CD8-positive, alpha-beta memory T cell (primary cell): Measurements from ENCODE around the gene KAZN. TPM values are rescaled to one million over a fixed set of nuclear protein-coding genes. Genes with fewer than 3 reads are reported as not detected.

Experiments used
- CTCF ChIA-PET: fragments of 350-600 bp; sonication (Branson Sonifier 250); formaldehyde crosslinking; loops from one replicate; lab custom pipeline; 2021; ENCODE audit warnings: antibody characterized with exemption; lab: Charles Lee
- POLR2A ChIA-PET: fragments of 350-600 bp; sonication (Branson Sonifier 250); formaldehyde crosslinking; loops from one replicate; lab custom pipeline; 2021; ENCODE audit warnings: antibody characterized with exemption; lab: Charles Lee
- DNase-seq, 5 donors: peaks; one replicate each; pipeline versions ENCODE4 v3.0.0 to v3.0.0-alpha.2; 2020 to 2022; ENCODE audit warnings: mixed read lengths in 1 of 5
- H3K27ac ChIP-seq: one replicate; pipeline ENCODE4 v1.7.0; 2013; ENCODE audit warnings: low read depth, mild to moderate bottlenecking, low read length, moderate library complexity
- H3K27me3 ChIP-seq: 2 replicates; pipeline ENCODE4 v1.7.0; 2013; ENCODE audit warnings: low read length, mild to moderate bottlenecking; ENCODE audit not compliant: insufficient read depth, poor library complexity, severe bottlenecking
- H3K36me3 ChIP-seq: 2 replicates; pipeline ENCODE4 v1.7.0; 2013; ENCODE audit warnings: mild to moderate bottlenecking, low read length, moderate library complexity; ENCODE audit not compliant: insufficient read depth
- H3K4me1 ChIP-seq: 2 replicates; pipeline ENCODE4 v1.7.0; 2013; ENCODE audit warnings: mild to moderate bottlenecking, low read length, moderate library complexity; ENCODE audit not compliant: insufficient read depth
- H3K4me3 ChIP-seq: 2 replicates; pipeline ENCODE4 v1.7.0; 2013; ENCODE audit warnings: mild to moderate bottlenecking, low read length
- H3K9me3 ChIP-seq: 2 replicates; pipeline ENCODE4 v1.7.0; 2013; ENCODE audit warnings: mild to moderate bottlenecking, low read length
- H3K27ac Mint-ChIP-seq, 8 donors: one replicate each; pipeline ENCODE4 v1.8.0; 2020 to 2021; ENCODE audit warnings: mixed read lengths in 8 of 8, mild to moderate bottlenecking in 6 of 8, inconsistent platforms in 3 of 8, moderate library complexity in 3 of 8
- H3K27me3 Mint-ChIP-seq, 2 donors: one replicate each; pipeline ENCODE4 v1.8.0; 2020 to 2021; ENCODE audit warnings: mixed read lengths in 2 of 2, mild to moderate bottlenecking in 1 of 2, moderate library complexity in 1 of 2
- H3K36me3 Mint-ChIP-seq, 3 donors: one replicate each; pipeline ENCODE4 v1.8.0; 2020 to 2021; ENCODE audit warnings: mixed read lengths in 3 of 3, inconsistent platforms in 1 of 3, mild to moderate bottlenecking in 1 of 3
- H3K4me1 Mint-ChIP-seq, 3 donors: one replicate each; pipeline ENCODE4 v1.8.0; 2020 to 2021; ENCODE audit warnings: mixed read lengths in 3 of 3, inconsistent platforms in 1 of 3, mild to moderate bottlenecking in 1 of 3
- H3K4me3 Mint-ChIP-seq, 7 donors: one replicate each; pipeline ENCODE4 v1.8.0; 2020 to 2021; ENCODE audit warnings: mixed read lengths in 7 of 7, mild to moderate bottlenecking in 6 of 7, moderate library complexity in 4 of 7, inconsistent platforms in 2 of 7
- H3K9me3 Mint-ChIP-seq, 5 donors: one replicate each; pipeline ENCODE4 v1.8.0; 2020 to 2022; ENCODE audit warnings: mixed read lengths in 5 of 5, mild to moderate bottlenecking in 3 of 5, moderate library complexity in 2 of 5, inconsistent platforms in 1 of 5
- polyA plus RNA-seq: library from polyadenylated mRNA; unstranded; fragments of 300-500 nt; fragmentation: Illumina TruSeq; gene quantifications from one replicate; pipeline ENCODE4 v1.2.3, GENCODE V29; 2021
- total RNA-seq, 2 experiments: library from RNA; stranded (reverse); gene quantifications; one replicate each; pipeline ENCODE4 v1.2.3, GENCODE V29; 2021

KAZN gene
- total and polyA plus RNA-seq, 3 experiments from 2014 or later, result 0.15 to 0.35 (median 0.18) TPM

DNA sequence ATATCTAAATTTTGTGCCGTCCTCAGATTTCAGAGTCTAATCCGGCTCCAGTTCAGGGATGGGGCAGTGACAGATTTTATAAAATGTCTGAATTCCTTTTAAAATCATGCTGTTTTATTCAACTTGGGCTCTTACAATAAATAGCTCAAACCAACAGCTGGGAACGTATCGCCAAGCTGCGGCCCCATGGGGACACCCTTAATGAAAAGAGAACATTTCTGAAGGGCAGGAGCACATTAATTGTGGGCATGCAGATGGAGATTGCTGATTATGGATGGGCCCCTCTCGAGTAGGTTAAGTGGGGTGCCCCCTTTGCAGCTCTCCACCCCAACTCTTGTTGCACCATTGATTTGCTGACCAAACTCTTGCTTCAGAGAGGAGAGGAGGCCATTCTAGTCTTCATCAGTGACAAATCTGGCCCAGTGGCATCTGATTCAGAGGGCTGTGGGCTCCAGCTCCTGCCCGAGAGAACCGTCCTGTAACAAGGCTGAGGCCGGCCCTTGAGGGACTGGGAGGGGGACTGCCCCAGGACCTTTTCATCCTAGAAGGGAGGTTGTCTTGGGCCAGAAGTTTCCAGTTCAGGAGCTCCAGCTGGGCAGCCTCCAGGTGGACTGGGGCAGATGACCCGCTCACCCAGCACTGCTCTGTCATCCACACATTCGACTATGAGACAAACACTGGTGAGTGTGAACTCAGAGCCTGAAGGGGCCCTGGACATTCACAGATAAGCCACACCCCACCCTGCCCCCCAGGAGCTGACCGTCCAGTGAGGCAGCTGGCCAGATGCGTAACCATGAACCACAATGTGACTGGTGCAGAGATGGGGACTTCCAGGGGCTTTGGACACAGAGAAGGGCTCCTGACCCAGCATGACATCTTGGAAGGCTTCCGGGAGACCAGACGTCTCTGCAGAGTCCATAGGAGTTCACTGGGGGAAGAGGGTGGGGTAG is 500.0 kb downstream of the KAZN start:
- Histone ChIP-seq H3K27ac (no peak overlapping the region), H3K27me3 (peaks cover 9% of the 10 kb centered on the region), H3K36me3 (no peaks in the 10 kb centered on the region), H3K4me1 (no peaks in the 10 kb centered on the region), H3K4me3 (no peak overlapping the region), H3K9me3 (no peaks in the 10 kb centered on the region)
- Mint-ChIP-seq H3K36me3 (no peaks in the 10 kb centered on the region), H3K27ac (peak overlapping the region in 2 of 8 donors; percentile 33 to 36), H3K4me3 (no peak overlapping the region), H3K4me1 (peaks cover 2 to 16% (median 13%) of the 10 kb centered on the region in 3 donors), H3K9me3 (no peaks in the 10 kb centered on the region), H3K27me3 (peaks cover 22 to 37% of the 10 kb centered on the region in 2 donors)
- ChIA-PET CTCF (interaction anchor here (1.2 kb wide), 1 partner anchor 13 kb away, joined by 3 read pairs; no protein-coding TSS in a partner anchor), POLR2A (no interaction called here)
- peak in 1 of 5 donors; percentile 39 for DNase-seq

GRCh38 chr1:15099441-15100120 is 501.1 kb downstream of the KAZN start:
- DNase-seq, result peak in 1 of 5 donors; percentile 18
- H3K27ac Mint-ChIP-seq, result no peak overlapping the region
- peaks cover 18 to 38% of the 10 kb centered on the region in 2 donors for H3K27me3 Mint-ChIP-seq
- H3K9me3 Mint-ChIP-seq, result peaks cover 0 to 1% (median 0%) of the 10 kb centered on the region in 5 donors
- ChIA-PET CTCF (interaction anchor here (1.4 kb wide), 1 partner anchor 12 kb away, joined by 4 read pairs; no protein-coding TSS in a partner anchor), POLR2A (no interaction called here)
- Histone ChIP-seq H3K27ac (no peak overlapping the region), H3K36me3 (no peaks in the 10 kb centered on the region), H3K4me1 (no peaks in the 10 kb centered on the region), H3K9me3 (no peaks in the 10 kb centered on the region), H3K27me3 (peaks cover 9% of the 10 kb centered on the region), H3K4me3 (no peak overlapping the region)
- H3K36me3 Mint-ChIP-seq, result no peaks in the 10 kb centered on the region
- H3K4me3 Mint-ChIP-seq, result no peak overlapping the region
- peaks cover 2 to 16% (median 13%) of the 10 kb centered on the region in 3 donors for H3K4me1 Mint-ChIP-seq

GRCh38 chr1:15100121-15100879 is 501.8 kb downstream of the KAZN start:
- ChIA-PET POLR2A (no interaction called here), CTCF (interaction anchor here (1.4 kb wide), 1 partner anchor 13 kb away, joined by 4 read pairs; no protein-coding TSS in a partner anchor)
- H3K27me3 Mint-ChIP-seq, result peaks cover 18 to 40% of the 10 kb centered on the region in 2 donors
- peaks cover 2 to 16% (median 13%) of the 10 kb centered on the region in 3 donors for H3K4me1 Mint-ChIP-seq
- H3K27ac Mint-ChIP-seq, result no peak overlapping the region
- H3K27ac ChIP-seq, result no peak overlapping the region
- H3K4me3 ChIP-seq, result no peak overlapping the region
- H3K9me3 Mint-ChIP-seq, result peaks cover 0 to 4% (median 1%) of the 10 kb centered on the region in 5 donors
- H3K36me3 Mint-ChIP-seq, result no peaks in the 10 kb centered on the region
- no peaks in the 10 kb centered on the region for H3K36me3 ChIP-seq
- H3K27me3 ChIP-seq, result peaks cover 9% of the 10 kb centered on the region
- no peak overlapping the region for H3K4me3 Mint-ChIP-seq
- H3K9me3 ChIP-seq, result no peaks in the 10 kb centered on the region
- DNase-seq, result peak; percentile 3 to 57 (median 18)
- no peaks in the 10 kb centered on the region for H3K4me1 ChIP-seq

DNA sequence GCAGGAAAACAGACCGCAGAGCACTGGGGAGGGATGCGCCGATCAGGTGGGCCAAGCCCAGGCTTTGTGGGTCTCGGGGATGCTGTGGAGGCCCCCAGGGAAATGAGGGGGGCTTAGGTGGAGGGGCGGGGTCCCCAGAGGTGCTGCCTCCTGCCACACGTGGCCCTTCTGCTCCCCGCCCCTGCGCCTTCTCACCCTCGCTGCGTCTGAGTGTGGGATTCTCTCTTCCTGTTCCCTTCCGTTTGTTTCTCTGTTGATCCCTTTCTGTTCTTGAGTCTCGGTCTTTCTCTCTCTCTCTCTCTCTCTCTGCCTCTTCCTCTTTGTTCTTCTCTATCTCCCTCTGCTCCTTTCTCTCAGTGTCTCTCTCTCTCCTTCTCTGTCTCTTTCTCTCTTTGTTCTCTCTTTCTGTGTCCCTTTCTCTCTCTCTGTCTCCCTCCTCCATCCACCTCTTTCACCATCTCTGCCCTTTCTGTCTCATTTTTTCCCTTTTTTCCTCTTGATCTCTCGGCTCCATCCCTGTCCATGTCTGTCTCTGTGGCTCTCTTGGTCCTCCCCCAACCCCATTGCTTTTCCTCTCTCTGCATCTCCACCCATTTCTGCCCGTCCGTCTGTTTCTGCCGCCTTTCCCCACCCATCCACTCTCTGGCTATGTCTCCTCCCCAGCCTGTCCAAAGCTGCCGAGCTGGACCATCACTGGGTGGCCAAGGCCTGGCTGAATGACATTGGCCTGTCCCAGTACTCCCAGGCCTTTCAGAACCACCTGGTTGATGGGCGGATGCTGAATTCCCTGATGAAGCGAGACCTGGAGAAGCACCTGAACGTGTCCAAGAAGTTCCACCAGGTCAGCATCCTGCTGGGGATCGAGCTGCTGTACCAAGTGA is 502.6 kb downstream of the KAZN start:
- ChIA-PET CTCF (no interaction called here), POLR2A (no interaction called here)
- Histone ChIP-seq H3K27me3 (peaks cover 9% of the 10 kb centered on the region), H3K36me3 (no peaks in the 10 kb centered on the region), H3K4me1 (no peaks in the 10 kb centered on the region), H3K9me3 (no peaks in the 10 kb centered on the region), H3K27ac (no peak overlapping the region), H3K4me3 (no peak overlapping the region)
- Mint-ChIP-seq H3K9me3 (peaks cover 0 to 5% (median 1%) of the 10 kb centered on the region in 5 donors), H3K4me3 (no peak overlapping the region), H3K4me1 (peaks cover 2 to 16% (median 13%) of the 10 kb centered on the region in 3 donors), H3K36me3 (no peaks in the 10 kb centered on the region), H3K27ac (peak overlapping the region in 1 of 8 donors; percentile 38), H3K27me3 (peaks cover 18 to 40% of the 10 kb centered on the region in 2 donors)
- peak in 1 of 5 donors; percentile 23 for DNase-seq

DNA sequence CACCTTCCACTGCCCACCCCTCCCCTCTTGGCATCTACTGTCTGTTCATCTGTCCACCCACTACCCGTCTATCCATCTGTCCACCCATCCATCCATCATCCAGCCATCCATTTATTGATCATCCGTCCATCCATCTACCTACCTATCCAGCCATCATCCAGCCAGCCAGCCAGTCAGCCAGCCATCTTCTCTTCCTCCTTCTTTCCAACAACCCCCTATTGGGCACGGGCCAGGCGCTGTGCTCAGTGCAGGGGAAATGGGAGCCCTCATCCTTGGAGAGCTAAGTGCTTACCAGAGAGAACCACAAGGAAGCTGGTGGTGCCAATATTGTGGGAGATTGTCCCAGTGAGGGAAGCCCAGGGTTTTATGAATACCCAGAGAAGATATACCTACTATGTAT is 503.3 kb downstream of the KAZN start:
- CTCF ChIA-PET, result no interaction called here
- peaks cover 2 to 16% (median 13%) of the 10 kb centered on the region in 3 donors for H3K4me1 Mint-ChIP-seq
- H3K27ac Mint-ChIP-seq, result no peak overlapping the region
- H3K9me3 Mint-ChIP-seq, result peaks cover 0 to 5% (median 1%) of the 10 kb centered on the region in 5 donors
- peaks cover 20 to 40% of the 10 kb centered on the region in 2 donors for H3K27me3 Mint-ChIP-seq
- DNase-seq, result no peak
- H3K36me3 Mint-ChIP-seq, result no peaks in the 10 kb centered on the region
- POLR2A ChIA-PET, result no interaction called here
- H3K27me3 ChIP-seq, result peaks cover 9% of the 10 kb centered on the region
- H3K9me3 ChIP-seq, result no peaks in the 10 kb centered on the region
- no peak overlapping the region for H3K4me3 Mint-ChIP-seq
- H3K4me3 ChIP-seq, result no peak overlapping the region
- no peak overlapping the region for H3K27ac ChIP-seq
- no peaks in the 10 kb centered on the region for H3K4me1 ChIP-seq
- H3K36me3 ChIP-seq, result no peaks in the 10 kb centered on the region

- no peak overlapping the region for H3K27ac Mint-ChIP-seq
- peaks cover 9% of the 10 kb centered on the region for H3K27me3 ChIP-seq
- POLR2A ChIA-PET, result no interaction called here
Observed at GRCh38 chr1:15102646-15103045, 504.2 kb downstream of the KAZN start.

DNA sequence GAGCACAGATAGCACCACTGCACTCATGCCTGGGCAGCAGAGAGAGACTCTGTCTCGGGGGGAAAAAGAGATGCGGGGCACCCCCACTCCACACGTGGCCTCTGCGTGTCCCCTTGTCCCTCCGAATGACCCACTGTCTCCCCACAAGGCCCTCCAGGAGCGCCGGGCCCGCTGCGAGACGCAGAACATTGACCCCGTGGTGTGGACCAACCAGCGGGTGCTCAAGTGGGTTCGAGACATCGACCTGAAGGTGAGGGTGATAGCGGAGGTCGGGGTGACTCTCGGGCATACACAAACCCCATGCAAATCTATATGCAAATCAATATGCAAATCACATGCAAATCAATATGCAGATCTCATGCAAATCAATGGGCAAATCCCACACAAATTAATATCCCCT is 504.7 kb downstream of the KAZN start:
- DNase-seq, result peak in 1 of 5 donors; percentile 40
- no peaks in the 10 kb centered on the region for H3K36me3 ChIP-seq
- no peaks in the 10 kb centered on the region for H3K4me1 ChIP-seq
- H3K4me3 Mint-ChIP-seq, result no peak overlapping the region
- H3K9me3 ChIP-seq, result no peaks in the 10 kb centered on the region
- H3K27ac ChIP-seq, result no peak overlapping the region
- no peak overlapping the region for H3K4me3 ChIP-seq
- no peaks in the 10 kb centered on the region for H3K36me3 Mint-ChIP-seq
- ChIA-PET CTCF (no interaction called here), POLR2A (no interaction called here)
- no peak overlapping the region for H3K27ac Mint-ChIP-seq
- H3K9me3 Mint-ChIP-seq, result peaks cover 0 to 5% (median 1%) of the 10 kb centered on the region in 5 donors
- H3K4me1 Mint-ChIP-seq, result peaks cover 2 to 16% (median 13%) of the 10 kb centered on the region in 3 donors
- peaks cover 20 to 35% of the 10 kb centered on the region in 2 donors for H3K27me3 Mint-ChIP-seq
- H3K27me3 ChIP-seq, result peaks cover 9% of the 10 kb centered on the region

More at GRCh38 chr1:15102646-15103045, 504.2 kb downstream of the KAZN start:
- H3K36me3 ChIP-seq, result no peaks in the 10 kb centered on the region
- no peak overlapping the region for H3K4me3 ChIP-seq
- no peaks in the 10 kb centered on the region for H3K9me3 ChIP-seq
- H3K27ac ChIP-seq, result no peak overlapping the region
- DNase-seq, result peak in 1 of 5 donors; percentile 26
- H3K4me3 Mint-ChIP-seq, result no peak overlapping the region
- no peaks in the 10 kb centered on the region for H3K4me1 ChIP-seq
- CTCF ChIA-PET, result no interaction called here
- H3K4me1 Mint-ChIP-seq, result peaks cover 2 to 16% (median 13%) of the 10 kb centered on the region in 3 donors
- H3K27me3 Mint-ChIP-seq, result peaks cover 20 to 40% of the 10 kb centered on the region in 2 donors
- H3K36me3 Mint-ChIP-seq, result no peaks in the 10 kb centered on the region
- H3K9me3 Mint-ChIP-seq, result peaks cover 0 to 5% (median 1%) of the 10 kb centered on the region in 5 donors
